Stimulated activated effector memory CD8-positive, alpha-beta T cell treated with anti-CD3 and anti-CD28 coated beads, Interleukin-12 subunit alpha, Interleukin-12 subunit beta, amount 100 ng/mL, for 72 hours (primary cell): ENCODE results near the gene MAP6.
A peak's percentile ranks its signal among the peaks of the same experiment; 100 is the strongest.
"Not testable (repeated sequence)": the region's sequence is repeated elsewhere in the genome, so short reads cannot be mapped to it uniquely, and the experiment has no call there.

Experiments used
- ATAC-seq: fragments of 150-1000 bp; cut with Tn5 transposase; 2 replicates; pipeline ENCODE4 v1.10.0; 2021
- DNase-seq, 2 donors: peaks; one replicate each; pipeline ENCODE4 v3.0.0; 2021 to 2022; ENCODE audit warnings: low spot score in 2 of 2
- H3K27ac Mint-ChIP-seq: one replicate; pipeline ENCODE4 v1.8.0; 2022; ENCODE audit warnings: mild to moderate bottlenecking, mixed read lengths
- H3K36me3 Mint-ChIP-seq: one replicate; pipeline ENCODE4 v1.8.0; 2022; ENCODE audit warnings: mild to moderate bottlenecking, mixed read lengths
- H3K4me1 Mint-ChIP-seq: one replicate; pipeline ENCODE4 v1.8.0; 2022; ENCODE audit warnings: mixed read lengths
- H3K4me3 Mint-ChIP-seq: one replicate; pipeline ENCODE4 v1.8.0; 2022; ENCODE audit warnings: mild to moderate bottlenecking, mixed read lengths
- H3K9me3 Mint-ChIP-seq: one replicate; pipeline ENCODE4 v1.8.0; 2022; ENCODE audit warnings: mixed read lengths

MAP6 gene

GRCh38 chr11:75668451-75669297, at the start of gene MAP6:
Gene MAP6 (minus strand): TSS chr11:75669038. CDS start chr11:75668369, 669 bp downstream.
- peak within 1 kb of the TSS; percentile 79 for H3K4me3 Mint-ChIP-seq
- peaks cover 20% of the 10 kb centered on the region for H3K4me1 Mint-ChIP-seq
- no peak within 1 kb of the TSS for H3K27ac Mint-ChIP-seq
- H3K36me3 Mint-ChIP-seq, result no peaks in the 10 kb centered on the region
- peak; percentile 53 for ATAC-seq
- no peaks in the 10 kb centered on the region for H3K9me3 Mint-ChIP-seq
- peak in 1 of 2 donors; percentile 67 for DNase-seq

GRCh38 chr11:75717608-75718418, 49.0 kb upstream of the MAP6 start, which contains the start of gene MOGAT2:
Gene MOGAT2 (plus strand): TSS chr11:75717838. CDS start chr11:75717889, 51 bp downstream.
- H3K36me3 Mint-ChIP-seq, result no peaks in the 10 kb centered on the region
- ATAC-seq (no peak), DNase-seq (no peak)
- H3K9me3 Mint-ChIP-seq, result no peaks in the 10 kb centered on the region
- peaks cover 7% of the 10 kb centered on the region for H3K4me1 Mint-ChIP-seq
- H3K27ac Mint-ChIP-seq, result peak within 1 kb of the TSS; percentile 67
- no peak within 1 kb of the TSS for H3K4me3 Mint-ChIP-seq

GRCh38 chr11:75716659-75717058, 47.8 kb upstream of the MAP6 start:
- Mint-ChIP-seq H3K27ac (no peak overlapping the region), H3K36me3 (no peaks in the 10 kb centered on the region), H3K4me3 (no peak overlapping the region), H3K4me1 (peaks cover 6% of the 10 kb centered on the region), H3K9me3 (no peaks in the 10 kb centered on the region)
- no peak for DNase-seq
- ATAC-seq, result no peak

GRCh38 chr11:75715688-75716087, 46.9 kb upstream of the MAP6 start:
- ATAC-seq (no peak), DNase-seq (no peak)
- Mint-ChIP-seq H3K9me3 (no peaks in the 10 kb centered on the region), H3K27ac (no peak overlapping the region), H3K36me3 (no peaks in the 10 kb centered on the region), H3K4me3 (no peak overlapping the region), H3K4me1 (peaks cover 6% of the 10 kb centered on the region)

GRCh38 chr11:75714211-75714610, 45.4 kb upstream of the MAP6 start:
- no peaks in the 10 kb centered on the region for H3K9me3 Mint-ChIP-seq
- H3K27ac Mint-ChIP-seq, result no peak overlapping the region
- H3K4me1 Mint-ChIP-seq, result peaks cover 6% of the 10 kb centered on the region
- DNase-seq, result no peak
- no peak overlapping the region for H3K4me3 Mint-ChIP-seq
- ATAC-seq, result no peak
- H3K36me3 Mint-ChIP-seq, result no peaks in the 10 kb centered on the region

GRCh38 chr11:75706260-75706729, 37.5 kb upstream of the MAP6 start:
- Mint-ChIP-seq H3K27ac (no peak overlapping the region), H3K4me1 (peaks cover 10% of the 10 kb centered on the region), H3K4me3 (no peak overlapping the region), H3K36me3 (no peaks in the 10 kb centered on the region), H3K9me3 (no peaks in the 10 kb centered on the region)
- peak; percentile 59 to 78 for DNase-seq
- peak; percentile 89 for ATAC-seq

- DNase-seq, result no peak
- Mint-ChIP-seq H3K4me1 (peaks cover 10% of the 10 kb centered on the region), H3K9me3 (no peaks in the 10 kb centered on the region), H3K27ac (no peak overlapping the region), H3K36me3 (no peaks in the 10 kb centered on the region), H3K4me3 (no peak overlapping the region)
- ATAC-seq, result no peak
These were observed 36.7 kb upstream of the MAP6 start for GRCh38 chr11:75705541-75705940.

GRCh38 chr11:75703695-75704237, 34.9 kb upstream of the MAP6 start:
- H3K9me3 Mint-ChIP-seq, result no peaks in the 10 kb centered on the region

GRCh38 chr11:75700940-75701339, 32.1 kb upstream of the MAP6 start:
- H3K36me3 Mint-ChIP-seq, result no peaks in the 10 kb centered on the region
- no peaks in the 10 kb centered on the region for H3K9me3 Mint-ChIP-seq
- peaks cover 5% of the 10 kb centered on the region for H3K4me1 Mint-ChIP-seq
- H3K27ac Mint-ChIP-seq, result no peak overlapping the region
- DNase-seq, result peak in 1 of 2 donors; percentile 34
- no peak for ATAC-seq
- no peak overlapping the region for H3K4me3 Mint-ChIP-seq

More at GRCh38 chr11:75703695-75704237, 34.9 kb upstream of the MAP6 start:
- ATAC-seq (no peak), DNase-seq (peak in 1 of 2 donors; percentile 25)
- Mint-ChIP-seq H3K36me3 (no peaks in the 10 kb centered on the region), H3K27ac (no peak overlapping the region), H3K4me3 (no peak overlapping the region), H3K4me1 (peaks cover 10% of the 10 kb centered on the region)

GRCh38 chr11:75697906-75698581, 29.2 kb upstream of the MAP6 start:
- ATAC-seq, result no peak

GRCh38 chr11:75691804-75692203, 23.0 kb upstream of the MAP6 start:
- Mint-ChIP-seq H3K36me3 (no peaks in the 10 kb centered on the region), H3K27ac (no peak overlapping the region), H3K4me3 (no peak overlapping the region), H3K4me1 (peaks cover 17% of the 10 kb centered on the region), H3K9me3 (no peaks in the 10 kb centered on the region)
- no peak for ATAC-seq
- DNase-seq, result no peak

More at GRCh38 chr11:75697906-75698581, 29.2 kb upstream of the MAP6 start:
- H3K4me1 Mint-ChIP-seq, result no peaks in the 10 kb centered on the region
- no peaks in the 10 kb centered on the region for H3K36me3 Mint-ChIP-seq
- H3K9me3 Mint-ChIP-seq, result no peaks in the 10 kb centered on the region
- H3K27ac Mint-ChIP-seq, result no peak overlapping the region
- H3K4me3 Mint-ChIP-seq, result no peak overlapping the region
- DNase-seq, result no peak

GRCh38 chr11:75689863-75690609, 21.2 kb upstream of the MAP6 start:
- H3K36me3 Mint-ChIP-seq, result no peaks in the 10 kb centered on the region
- no peak overlapping the region for H3K4me3 Mint-ChIP-seq
- DNase-seq (no peak), ATAC-seq (peak; percentile 74)
- H3K27ac Mint-ChIP-seq, result peak overlapping the region; percentile 40
- H3K4me1 Mint-ChIP-seq, result peaks cover 17% of the 10 kb centered on the region
- H3K9me3 Mint-ChIP-seq, result peaks cover 9% of the 10 kb centered on the region

GRCh38 chr11:75683856-75684255, 15.0 kb upstream of the MAP6 start:
- not testable (repeated sequence) for H3K4me3 Mint-ChIP-seq, ATAC-seq, DNase-seq, H3K36me3 Mint-ChIP-seq, H3K27ac Mint-ChIP-seq, H3K4me1 Mint-ChIP-seq
- peaks cover 13% of the 10 kb centered on the region for H3K9me3 Mint-ChIP-seq

- DNase-seq (no peak), ATAC-seq (no peak)
- Mint-ChIP-seq H3K4me3 (no peak overlapping the region), H3K36me3 (no peaks in the 10 kb centered on the region), H3K27ac (no peak overlapping the region), H3K4me1 (no peaks in the 10 kb centered on the region), H3K9me3 (no peaks in the 10 kb centered on the region)
These were observed 10.7 kb upstream of the MAP6 start for GRCh38 chr11:75679566-75679965.
